HG03439 (cell line): ENCODE data around the gene CYBRD1.

ENCODE experiments used
- ATAC-seq: cut with Tn5 transposase; IDR thresholded peaks from one replicate; pipeline ENCODE4 v1.9.1; 2021; ENCODE audit warnings: mild to moderate bottlenecking, moderate library complexity; ENCODE audit not compliant: unreplicated experiment

CYBRD1 gene

DNA sequence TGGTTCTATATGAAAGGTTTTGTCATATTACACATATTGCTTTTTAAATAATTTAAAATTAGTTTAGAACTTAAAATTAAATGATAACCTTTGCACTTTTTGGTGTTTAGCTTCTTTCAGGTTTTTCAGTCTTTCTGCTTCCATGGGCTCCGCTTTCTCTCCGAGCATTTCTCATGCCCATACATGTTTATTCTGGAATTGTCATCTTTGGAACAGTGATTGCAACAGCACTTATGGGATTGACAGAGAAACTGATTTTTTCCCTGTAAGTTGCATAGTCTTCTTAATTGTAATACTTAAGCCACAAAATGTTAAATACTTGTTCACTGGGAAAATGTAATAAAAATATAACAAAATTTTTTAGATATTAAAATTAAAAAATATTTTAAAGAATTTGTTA, 31.0 kb downstream of the CYBRD1 start:
- no peak for ATAC-seq

DNA sequence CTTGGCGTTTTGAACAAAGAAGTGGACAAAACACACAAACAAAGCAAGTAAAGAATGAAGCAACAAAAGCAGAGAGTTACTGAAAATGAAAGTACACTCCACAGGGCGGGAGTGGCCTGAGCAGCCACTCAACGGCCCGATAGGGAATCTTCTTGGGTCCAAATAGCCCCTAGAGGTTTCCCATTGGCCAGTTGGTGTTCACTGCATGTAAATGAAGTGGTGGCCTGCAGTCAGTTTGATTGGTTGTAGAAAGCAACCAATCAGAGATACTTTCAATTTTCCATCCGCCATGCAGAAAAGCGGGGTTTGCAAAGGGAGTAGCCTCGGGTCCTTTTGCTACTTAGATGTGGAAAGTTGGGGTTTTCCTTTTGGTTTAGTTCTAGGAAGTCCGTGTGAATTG, 31.6 kb downstream of the CYBRD1 start:
- ATAC-seq: no peak

DNA sequence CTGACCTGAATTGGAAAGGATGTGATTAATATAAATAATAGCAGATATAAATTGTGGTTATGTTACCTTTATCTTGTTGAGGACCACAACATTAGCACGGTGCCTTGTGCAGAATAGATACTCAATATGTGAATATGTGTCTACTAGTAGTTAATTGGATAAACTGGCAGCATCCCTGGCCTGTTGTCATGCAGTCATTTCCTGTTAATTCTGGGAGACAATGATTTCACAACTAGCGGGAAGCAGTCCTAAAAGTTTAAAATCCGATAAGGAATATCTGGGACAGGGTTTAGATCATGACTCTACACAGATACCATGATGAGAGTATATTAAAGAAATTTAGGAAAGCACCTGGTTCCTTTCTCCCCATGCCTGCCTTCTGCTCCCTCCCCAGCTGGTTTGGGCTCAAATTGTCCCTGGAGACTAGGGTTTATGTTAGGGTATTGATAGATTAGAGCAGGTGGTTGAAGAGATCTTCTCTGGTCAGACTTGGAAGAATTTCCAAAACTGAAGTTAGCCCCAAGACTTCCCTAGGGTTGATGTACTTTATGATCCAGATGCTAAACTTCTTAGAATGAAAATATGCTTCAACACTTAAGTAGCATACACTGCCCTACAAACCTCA, 32.8 kb downstream of the CYBRD1 start:
- ATAC-seq: no peak

DNA sequence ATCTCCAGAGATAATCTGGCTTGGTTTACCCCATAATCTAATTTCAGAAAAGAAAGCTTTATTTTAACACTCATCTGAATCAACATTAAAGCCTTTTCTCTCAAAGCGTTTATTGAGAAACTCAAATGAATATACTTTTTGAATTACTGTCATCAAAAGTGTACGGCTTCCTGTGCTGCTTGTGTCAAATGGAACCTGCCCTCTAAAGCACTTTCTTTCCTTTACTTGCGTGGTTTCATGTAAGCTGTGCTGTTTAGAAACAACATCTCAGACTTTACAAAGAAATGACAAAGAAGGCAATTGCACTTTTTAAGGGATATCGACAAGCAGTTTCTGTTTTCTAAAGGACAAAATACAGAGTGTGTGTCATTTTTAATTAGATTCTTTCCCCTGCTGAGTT, 35.1 kb downstream of the CYBRD1 start:
- ATAC-seq: no peak

DNA sequence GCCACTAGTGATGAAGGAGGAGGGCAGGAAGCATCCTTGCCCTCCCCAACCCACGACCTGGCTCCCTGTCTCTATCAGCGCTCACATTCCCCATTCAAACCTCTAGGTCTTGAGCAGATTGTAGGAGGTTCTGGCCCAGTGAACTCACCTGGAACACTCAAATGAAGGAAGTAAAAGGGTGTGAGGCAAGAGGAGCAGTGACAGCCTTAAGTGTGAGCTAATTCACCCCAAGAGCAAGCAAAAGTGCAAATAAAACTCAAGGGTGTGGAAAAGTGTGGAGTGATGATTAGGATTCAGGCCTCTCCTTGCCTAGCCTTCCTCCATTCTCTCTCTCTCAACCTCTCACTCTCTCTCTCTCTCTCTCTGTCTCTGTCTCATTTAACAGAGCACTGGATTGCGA, 41.0 kb downstream of the CYBRD1 start:
- ATAC-seq: no peak

DNA sequence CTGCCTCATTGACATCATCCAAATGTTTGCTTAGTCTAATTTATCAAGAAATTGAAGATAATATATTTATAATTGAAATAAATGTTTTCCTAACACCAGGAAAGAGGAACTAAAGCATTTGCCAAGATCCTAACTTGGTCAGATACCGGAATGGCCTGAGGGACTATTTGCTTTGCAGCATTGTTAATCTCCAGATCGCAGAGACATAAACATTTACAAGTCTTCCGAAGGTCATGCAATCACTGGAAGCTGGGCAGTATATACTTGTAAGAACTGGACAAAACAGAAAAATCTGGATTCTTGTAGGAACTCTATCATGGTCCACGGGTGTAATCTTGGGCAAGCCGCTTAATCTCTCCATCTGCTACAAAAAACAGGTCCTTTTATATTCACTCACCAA, 42.2 kb downstream of the CYBRD1 start:
- no peak for ATAC-seq

DNA sequence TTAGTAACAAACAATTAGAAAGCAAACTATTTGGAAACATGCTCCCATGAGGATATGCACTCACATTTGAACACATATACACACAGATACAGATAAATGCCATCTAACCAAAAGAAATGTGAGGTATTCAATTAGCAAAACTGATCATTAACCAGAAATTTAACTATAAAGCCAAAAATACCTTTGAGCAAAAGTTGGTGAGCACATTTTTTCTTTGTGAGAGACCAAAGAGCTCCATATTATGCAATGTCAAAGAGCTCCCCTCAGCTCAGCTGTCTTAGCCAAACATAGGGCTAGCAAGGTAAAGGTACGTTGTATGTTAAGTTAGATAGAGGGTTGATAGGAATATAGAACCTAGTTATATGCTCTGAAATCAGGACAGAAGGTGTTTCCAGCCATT, 43.8 kb downstream of the CYBRD1 start:
- no peak for ATAC-seq

DNA sequence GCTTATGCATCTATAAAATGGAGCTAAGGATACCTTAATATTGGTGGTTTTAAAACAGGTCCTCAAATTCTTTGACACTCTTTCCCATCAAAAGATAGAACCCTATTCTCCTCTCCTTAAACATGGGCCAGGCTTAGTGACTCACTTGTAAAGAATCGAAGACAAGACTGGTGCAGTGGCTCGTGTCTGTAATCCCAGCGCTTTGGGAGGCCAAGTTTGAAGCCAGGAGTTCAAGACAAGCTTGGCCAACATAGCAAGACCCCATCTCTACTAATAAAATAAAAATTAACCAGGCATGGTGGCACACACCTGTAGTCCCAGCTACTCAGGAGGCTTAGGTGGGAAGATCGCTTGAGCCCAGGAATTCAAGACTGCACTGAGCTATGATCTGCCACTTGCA, 44.5 kb downstream of the CYBRD1 start:
- ATAC-seq: no peak

DNA sequence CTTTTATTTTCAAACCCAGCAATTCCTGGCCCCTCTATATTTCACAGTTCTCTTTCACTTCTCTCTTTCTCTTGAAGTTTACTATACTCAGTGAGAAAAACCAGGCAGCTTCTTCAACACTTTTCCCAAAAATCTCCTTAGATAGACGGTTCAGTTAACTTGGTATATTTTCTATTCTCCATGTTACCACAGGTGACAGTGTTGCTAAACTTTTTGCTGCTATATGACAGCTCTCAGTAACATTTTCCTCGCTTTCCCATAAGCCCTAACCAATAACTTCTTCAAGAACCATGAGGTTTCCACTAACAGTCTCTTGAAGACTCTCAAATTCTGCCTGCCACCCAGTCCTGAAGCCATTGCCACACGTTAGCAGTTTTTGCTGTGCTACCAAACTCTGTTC, 45.8 kb downstream of the CYBRD1 start:
- no peak for ATAC-seq

DNA sequence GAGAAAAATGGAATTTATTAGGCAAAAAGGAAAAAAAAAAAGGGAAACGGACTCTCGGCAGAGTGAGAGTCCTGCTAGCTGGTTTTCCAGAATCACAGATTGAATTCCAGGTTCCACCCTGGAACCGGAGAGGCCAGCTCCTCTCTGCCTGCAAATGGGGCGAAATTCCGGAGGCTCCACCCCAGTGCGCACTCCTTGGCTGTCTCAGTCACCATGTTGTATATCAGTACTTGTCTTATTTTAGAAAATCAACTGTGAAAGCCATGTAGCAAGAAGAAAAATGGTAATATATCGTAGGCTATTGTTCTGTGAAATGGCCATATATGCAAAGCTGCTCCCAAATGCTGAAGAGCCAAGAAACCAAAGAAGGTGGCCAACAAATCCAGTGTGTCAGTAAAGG, 49.4 kb downstream of the CYBRD1 start:
- ATAC-seq: no peak

DNA sequence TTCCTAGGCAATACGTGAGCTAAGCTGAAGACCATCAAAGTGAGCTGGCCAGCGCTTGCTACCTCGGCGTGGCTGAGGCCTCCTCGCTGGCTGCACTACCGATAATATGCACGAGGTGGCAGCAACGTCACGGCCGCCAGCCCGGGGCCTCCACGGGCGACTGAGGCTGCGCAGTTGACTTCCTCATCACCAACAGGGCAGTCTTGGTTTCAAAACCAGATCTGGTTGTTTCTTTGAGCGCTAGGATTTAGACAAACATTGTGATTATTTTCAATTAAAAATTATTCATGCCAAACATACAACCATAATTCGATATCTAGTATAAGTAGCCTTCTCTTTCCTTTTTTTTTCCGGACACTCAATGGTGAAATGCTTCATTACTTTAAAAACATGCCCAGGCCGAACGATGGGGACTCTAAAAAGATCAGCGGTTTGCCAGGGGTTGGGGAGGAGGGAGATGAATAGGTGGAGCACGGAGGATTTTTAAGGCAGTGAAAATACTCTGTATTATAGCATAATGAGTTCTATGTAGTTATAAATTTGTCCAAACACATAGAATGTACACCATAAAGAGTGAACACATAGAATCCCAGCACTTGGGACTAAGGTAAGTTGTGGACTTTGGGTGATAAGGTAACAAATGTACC, 52.0 kb downstream of the CYBRD1 start:
- peak; percentile 91 for ATAC-seq

DNA sequence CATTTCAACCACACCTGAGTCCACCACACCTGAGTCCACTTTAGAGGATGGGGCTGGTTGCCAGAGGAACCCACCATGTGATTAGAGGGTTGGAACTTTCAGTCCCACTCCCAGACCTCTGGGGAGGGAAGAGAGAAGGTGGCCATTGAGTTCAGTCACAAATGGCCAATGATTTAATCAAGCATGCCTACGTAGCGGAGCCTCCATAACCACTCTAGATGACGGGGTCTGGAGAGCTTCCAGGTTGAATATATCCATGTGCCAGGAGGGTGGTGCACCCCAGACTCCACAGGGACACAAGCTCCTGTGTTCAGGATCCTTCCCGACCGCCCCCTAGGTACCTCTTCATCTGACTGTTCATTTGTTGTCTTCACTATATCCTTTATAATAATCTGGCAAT, 53.3 kb downstream of the CYBRD1 start:
- no peak for ATAC-seq

DNA sequence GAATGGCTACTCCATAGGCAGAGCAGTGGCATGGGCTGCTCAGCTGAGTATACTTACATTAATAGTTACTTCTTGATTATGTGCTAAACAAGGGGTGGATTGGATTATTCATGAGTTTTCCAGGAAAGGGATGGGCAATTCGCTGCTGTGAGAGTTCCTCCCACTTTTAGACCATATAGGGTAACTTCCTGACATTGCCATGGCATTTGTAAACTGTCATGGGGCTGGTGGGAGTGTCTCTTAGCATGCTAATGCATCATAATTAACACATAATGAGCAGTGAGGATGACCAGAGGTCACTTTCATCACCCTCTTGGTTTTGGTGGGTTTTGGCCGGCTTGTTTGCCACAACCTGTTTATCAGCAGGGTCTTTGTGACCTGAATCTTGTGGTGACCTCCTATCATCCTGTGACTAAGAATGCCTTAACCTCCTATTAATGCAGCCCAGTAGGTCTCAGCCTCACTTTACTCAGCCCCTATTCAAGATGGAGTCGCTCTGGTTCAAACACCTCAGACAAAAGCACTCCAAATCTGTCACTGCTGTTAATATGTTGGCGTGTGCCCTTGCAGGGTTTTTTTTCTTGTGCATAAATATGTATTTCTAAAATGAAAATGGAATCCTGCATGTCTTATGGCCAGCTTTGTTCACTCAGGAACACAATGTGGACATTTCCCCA, 56.0 kb downstream of the CYBRD1 start:
- ATAC-seq: no peak

DNA sequence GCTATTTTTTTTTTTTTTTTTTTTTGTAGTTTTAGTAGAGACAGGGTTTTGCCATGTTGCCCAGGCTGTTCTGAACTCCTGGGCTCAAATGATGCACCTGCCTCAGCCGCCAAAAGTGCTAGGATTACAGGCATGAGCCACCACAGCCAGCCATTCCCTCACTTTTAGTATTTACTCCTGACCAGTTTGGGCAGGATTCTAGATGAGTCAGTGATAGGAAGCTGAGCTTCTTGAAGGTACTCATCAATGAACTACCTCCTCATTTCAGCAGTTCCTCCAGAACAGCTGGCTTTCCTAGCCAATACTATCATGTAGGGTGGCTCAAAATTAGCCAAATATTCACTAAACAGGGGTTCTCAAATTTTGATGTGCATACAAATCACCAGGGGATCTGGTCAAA, 57.2 kb downstream of the CYBRD1 start:
- no peak for ATAC-seq

DNA sequence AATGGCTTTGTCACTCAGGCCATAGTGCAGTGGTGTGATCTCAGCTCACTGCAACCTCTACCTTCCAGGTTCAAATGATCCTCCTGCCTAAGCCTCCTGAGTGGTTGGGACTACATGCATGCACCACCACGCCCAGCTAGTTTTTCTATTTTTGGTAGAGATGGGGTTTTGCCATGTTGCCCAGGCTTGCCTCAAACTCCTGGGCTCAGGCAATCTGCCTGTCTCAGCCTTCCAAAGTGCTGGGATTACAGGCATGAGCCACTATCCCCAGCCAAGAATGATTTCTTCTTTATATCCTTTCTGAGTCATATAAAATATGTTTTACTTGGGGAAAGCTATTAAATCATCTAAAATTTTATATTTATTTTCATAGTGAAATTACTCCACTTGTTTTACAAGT, 61.3 kb downstream of the CYBRD1 start:
- no peak for ATAC-seq

DNA sequence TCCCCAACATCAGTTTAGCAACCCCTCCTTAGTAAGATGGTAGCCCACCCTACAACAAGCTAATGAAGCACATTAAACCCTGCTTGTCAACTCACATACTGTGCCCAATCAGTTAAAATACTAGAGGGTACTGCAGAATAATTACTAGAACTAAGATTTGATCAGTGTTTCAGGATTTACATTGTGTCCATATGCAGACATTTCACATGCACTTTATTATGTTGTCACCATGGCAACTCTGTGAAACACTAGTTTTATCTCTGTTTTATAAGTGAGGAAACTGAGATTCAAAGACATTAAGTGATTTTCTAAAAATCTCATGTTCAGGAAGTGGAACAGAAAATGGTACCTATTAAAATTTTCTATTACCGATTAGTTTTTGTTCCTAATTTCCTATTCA, 61.7 kb downstream of the CYBRD1 start:
- ATAC-seq: no peak

DNA sequence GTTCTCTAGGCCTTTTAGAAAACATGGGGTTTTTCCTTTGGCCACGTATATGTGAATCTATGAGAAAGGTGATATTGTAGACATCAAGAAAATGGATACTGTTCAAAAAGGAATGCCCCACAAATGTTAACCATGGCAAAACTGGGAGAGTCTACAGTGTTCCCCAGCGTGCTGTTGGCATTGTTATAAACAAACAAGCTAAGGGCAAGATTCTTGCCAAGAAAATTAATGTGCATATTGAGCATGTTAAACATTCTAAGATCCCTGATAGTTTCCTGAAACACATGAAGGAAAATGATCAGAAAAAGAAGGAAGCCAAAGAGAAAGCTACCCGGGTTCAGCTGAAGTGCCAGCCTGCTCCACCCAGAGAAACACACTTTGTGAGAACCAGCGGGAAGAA, 64.9 kb downstream of the CYBRD1 start:
- ATAC-seq: no peak

DNA sequence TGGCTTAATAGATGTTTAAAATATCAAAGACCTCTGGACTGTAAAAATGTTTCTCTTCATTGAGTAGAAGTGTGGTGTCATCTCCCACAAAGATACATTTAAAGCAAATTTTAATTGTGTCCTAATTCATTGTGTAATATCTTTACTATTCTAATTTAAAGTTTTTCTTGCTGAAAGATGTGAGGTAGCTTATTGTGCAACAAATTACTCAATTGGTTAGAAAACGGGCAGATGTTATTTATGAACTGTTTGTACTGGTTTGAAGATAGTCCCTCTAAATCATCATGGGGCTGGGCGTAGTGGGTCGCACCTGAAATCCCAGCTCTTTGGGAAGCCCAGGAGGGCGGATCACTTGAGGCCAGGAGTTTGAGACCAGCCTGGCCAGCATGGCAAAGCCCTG, 65.3 kb downstream of the CYBRD1 start:
- ATAC-seq: no peak

DNA sequence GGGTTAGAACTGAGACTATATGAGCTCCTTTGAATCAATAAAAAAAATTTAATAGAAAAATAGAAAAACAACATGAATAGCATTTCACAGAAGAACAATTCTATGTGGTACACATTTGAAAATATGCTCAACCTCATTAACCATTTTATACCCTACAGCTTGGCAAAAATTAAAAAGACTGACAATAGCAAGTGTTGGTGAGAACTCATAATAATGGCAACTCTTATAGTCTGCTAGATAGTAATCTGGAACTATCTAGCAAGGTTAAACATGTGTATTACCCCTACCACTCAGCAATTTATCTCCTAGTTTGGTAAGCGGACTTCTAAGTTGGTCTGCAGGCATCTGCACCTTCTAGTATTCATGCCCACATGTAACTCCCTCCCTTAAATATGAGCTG, 67.8 kb downstream of the CYBRD1 start:
- ATAC-seq: no peak

DNA sequence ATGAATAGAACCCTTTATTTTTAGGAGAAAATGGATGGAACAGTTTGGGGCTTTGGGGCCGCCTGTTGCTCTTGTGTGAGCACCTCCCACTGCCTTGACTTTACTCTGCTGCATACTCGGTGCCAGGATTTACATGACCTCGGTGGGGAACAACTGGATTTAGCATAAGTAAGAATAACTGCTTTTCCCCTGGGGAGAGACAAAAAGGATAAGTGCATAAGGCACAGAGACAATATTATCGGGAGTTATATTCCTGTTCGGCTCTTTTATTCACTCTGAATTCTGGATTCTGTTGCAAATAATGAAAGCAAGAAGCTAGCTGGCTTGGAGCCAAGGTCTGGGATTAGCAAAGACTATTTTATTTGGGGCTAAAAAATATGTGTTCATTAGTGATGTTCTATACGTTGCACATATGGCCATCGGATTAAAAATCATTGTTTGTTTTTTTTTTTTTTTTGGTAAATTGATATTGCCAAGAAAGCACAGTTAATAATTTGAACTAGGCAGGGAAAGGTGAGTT, 69.8 kb downstream of the CYBRD1 start:
- ATAC-seq: no peak

DNA sequence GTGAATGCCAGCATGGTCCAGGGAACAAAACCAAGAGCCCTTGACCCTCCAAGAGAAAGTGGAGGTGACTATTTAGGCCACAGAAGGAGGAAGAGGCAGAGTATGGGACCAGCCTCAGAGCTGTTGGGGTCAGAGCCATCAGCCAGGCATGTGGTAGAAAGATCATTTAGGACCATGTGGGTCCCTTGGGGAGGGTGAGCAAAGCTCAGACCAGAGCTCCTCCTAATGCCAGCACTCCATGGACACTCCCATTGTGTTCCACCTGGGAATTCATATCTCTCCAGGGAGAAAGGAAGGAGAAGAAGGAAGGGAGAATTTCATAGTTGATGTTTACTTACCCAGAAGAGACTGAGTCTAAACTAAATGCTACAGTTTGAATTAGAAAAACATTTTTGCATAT, 73.2 kb downstream of the CYBRD1 start:
- ATAC-seq: no peak

DNA sequence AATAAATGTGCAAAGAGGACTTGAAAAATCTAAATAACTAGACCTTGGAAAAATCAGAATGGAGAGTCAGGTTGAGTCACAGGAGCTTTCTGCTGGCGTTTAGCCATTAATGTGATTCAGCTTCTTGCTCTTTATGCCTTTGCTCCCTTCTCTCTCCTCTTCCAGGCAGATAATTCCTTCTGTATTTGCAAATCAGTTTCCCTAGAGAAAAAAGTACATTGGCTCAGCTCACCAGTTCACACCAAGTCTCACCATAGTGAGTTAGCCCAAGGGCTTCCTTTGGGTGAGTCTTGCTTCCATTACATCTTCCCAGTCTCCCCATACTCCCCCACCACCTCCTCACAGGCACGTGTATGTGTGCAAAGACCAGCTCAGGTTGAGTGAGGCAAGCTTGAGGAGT, 73.6 kb downstream of the CYBRD1 start:
- no peak for ATAC-seq
